Activated T-helper 2 cell treated with anti-CD3 and anti-CD28 coated beads, Interferon-gamma antibody, Interleukin-2, Interleukin-4, amounts not matched to agents 10 μg/mL and 5 μg/mL and 100 μg/mL, durations not matched to agents 14 hours and 24 hours and 36 hours (primary cell): Measurements from ENCODE around the gene DMRTA1. TPM values are rescaled to one million over a fixed set of nuclear protein-coding genes. Genes with fewer than 3 reads are reported as not detected.

Source experiments
- DNase-seq: peaks from one replicate; pipeline ENCODE4 v3.0.0; 2021; ENCODE audit warnings: low spot score
- H3K27ac Mint-ChIP-seq: one replicate; pipeline ENCODE4 v1.8.0; 2021; ENCODE audit warnings: mixed read lengths
- H3K27me3 Mint-ChIP-seq: one replicate; pipeline ENCODE4 v1.8.0; 2021; ENCODE audit warnings: low read depth, mixed read lengths
- H3K36me3 Mint-ChIP-seq: one replicate; pipeline ENCODE4 v1.8.0; 2021; ENCODE audit warnings: low read depth, mixed read lengths
- H3K4me1 Mint-ChIP-seq: one replicate; pipeline ENCODE4 v1.8.0; 2021; ENCODE audit warnings: low read depth, mixed read lengths
- H3K4me3 Mint-ChIP-seq: one replicate; pipeline ENCODE4 v1.8.0; 2021; ENCODE audit warnings: low read depth, mild to moderate bottlenecking, moderate library complexity, mixed read lengths
- H3K9me3 Mint-ChIP-seq: one replicate; pipeline ENCODE4 v1.8.0; 2021; ENCODE audit warnings: mixed read lengths
- intact Hi-C: fragments of 100-400 bp; cut with micrococcal nuclease; formaldehyde crosslinking; loops from one replicate; pipeline ENCODE4 v1.15.1; 2023
- total RNA-seq: library from RNA; stranded (reverse); gene quantifications from 2 replicates; pipeline ENCODE4 v1.2.3, GENCODE V29; 2022

DMRTA1 gene
- total RNA-seq, 1 donor from 2014 or later = not detected

- Mint-ChIP-seq H3K9me3 (no peaks in the 10 kb centered on the region), H3K36me3 (no peaks in the 10 kb centered on the region), H3K27me3 (peaks cover 15% of the 10 kb centered on the region), H3K27ac (no peak overlapping the region), H3K4me1 (no peaks in the 10 kb centered on the region), H3K4me3 (no peak overlapping the region)
- intact Hi-C loops = no loop called here
- DNase-seq = no peak
These were observed 5.8 kb upstream of the DMRTA1 start for GRCh38 chr9:22440841-22441240.

GRCh38 chr9:22446950-22447617, 460 bp downstream of the DMRTA1 start:
- DNase-seq = no peak

GRCh38 chr9:22447618-22448305, 1.1 kb downstream of the DMRTA1 start:
- Mint-ChIP-seq H3K27ac (no peak overlapping the region), H3K4me3 (no peak overlapping the region)

More at GRCh38 chr9:22446950-22447617, 460 bp downstream of the DMRTA1 start:
- H3K4me3 Mint-ChIP-seq = no peak overlapping the region
- H3K27ac Mint-ChIP-seq = no peak overlapping the region
- H3K36me3 Mint-ChIP-seq = no peaks in the 10 kb centered on the region
- H3K9me3 Mint-ChIP-seq = no peaks in the 10 kb centered on the region
- intact Hi-C loops = loop anchor here (5.0 kb wide), 1 partner anchor 480 kb away; no protein-coding TSS in a partner anchor
- peaks cover 46% of the 10 kb centered on the region for H3K27me3 Mint-ChIP-seq
- peaks cover 8% of the 10 kb centered on the region for H3K4me1 Mint-ChIP-seq

GRCh38 chr9:22449719-22450118, 3.1 kb downstream of the DMRTA1 start:
- DNase-seq = no peak
- Mint-ChIP-seq H3K27ac (no peak overlapping the region), H3K27me3 (peaks cover 42% of the 10 kb centered on the region), H3K4me3 (no peak overlapping the region), H3K9me3 (no peaks in the 10 kb centered on the region), H3K36me3 (no peaks in the 10 kb centered on the region), H3K4me1 (peaks cover 8% of the 10 kb centered on the region)
- intact Hi-C loops = loop anchor here (5.0 kb wide), 1 partner anchor 482 kb away; no protein-coding TSS in a partner anchor

More at GRCh38 chr9:22447618-22448305, 1.1 kb downstream of the DMRTA1 start:
- Mint-ChIP-seq H3K36me3 (no peaks in the 10 kb centered on the region), H3K4me1 (peaks cover 8% of the 10 kb centered on the region), H3K27me3 (peaks cover 48% of the 10 kb centered on the region), H3K9me3 (no peaks in the 10 kb centered on the region)
- intact Hi-C loops = loop anchor here (5.0 kb wide), 1 partner anchor 480 kb away; no protein-coding TSS in a partner anchor
- DNase-seq = no peak

GRCh38 chr9:22452415-22453010, 5.9 kb downstream of the DMRTA1 start:
- peaks cover 4% of the 10 kb centered on the region for H3K4me1 Mint-ChIP-seq
- no peak overlapping the region for H3K27ac Mint-ChIP-seq
- H3K27me3 Mint-ChIP-seq = peaks cover 28% of the 10 kb centered on the region
- no peak overlapping the region for H3K4me3 Mint-ChIP-seq
- intact Hi-C loops = loop anchor here (1.0 kb wide), 1 partner anchor 639 kb away; no protein-coding TSS in a partner anchor
- no peak for DNase-seq
- H3K9me3 Mint-ChIP-seq = no peaks in the 10 kb centered on the region
- no peaks in the 10 kb centered on the region for H3K36me3 Mint-ChIP-seq

GRCh38 chr9:22454016-22454415, 7.4 kb downstream of the DMRTA1 start:
- H3K27me3 Mint-ChIP-seq = peaks cover 15% of the 10 kb centered on the region
- no peaks in the 10 kb centered on the region for H3K9me3 Mint-ChIP-seq
- no peak overlapping the region for H3K27ac Mint-ChIP-seq
- H3K36me3 Mint-ChIP-seq = no peaks in the 10 kb centered on the region
- intact Hi-C loops = loop anchor here (1.0 kb wide), 1 partner anchor 210 kb away; no protein-coding TSS in a partner anchor
- H3K4me3 Mint-ChIP-seq = no peak overlapping the region
- no peaks in the 10 kb centered on the region for H3K4me1 Mint-ChIP-seq
- no peak for DNase-seq

- H3K36me3 Mint-ChIP-seq = no peaks in the 10 kb centered on the region
- H3K27ac Mint-ChIP-seq = no peak overlapping the region
- intact Hi-C loops = no loop called here
- no peak overlapping the region for H3K4me3 Mint-ChIP-seq
- H3K9me3 Mint-ChIP-seq = no peaks in the 10 kb centered on the region
- peaks cover 11% of the 10 kb centered on the region for H3K27me3 Mint-ChIP-seq
- H3K4me1 Mint-ChIP-seq = no peaks in the 10 kb centered on the region
- no peak for DNase-seq
These were observed 8.6 kb downstream of the DMRTA1 start for GRCh38 chr9:22455181-22455580.

- no peaks in the 10 kb centered on the region for H3K36me3 Mint-ChIP-seq
- H3K27ac Mint-ChIP-seq = no peak overlapping the region
- intact Hi-C loops = no loop called here
- H3K4me3 Mint-ChIP-seq = no peak overlapping the region
- peaks cover 5% of the 10 kb centered on the region for H3K27me3 Mint-ChIP-seq
- H3K4me1 Mint-ChIP-seq = no peaks in the 10 kb centered on the region
- H3K9me3 Mint-ChIP-seq = no peaks in the 10 kb centered on the region
- no peak for DNase-seq
These were observed 10.8 kb downstream of the DMRTA1 start for GRCh38 chr9:22457448-22457847.

GRCh38 chr9:22463205-22463604, 16.6 kb downstream of the DMRTA1 start:
- Mint-ChIP-seq H3K4me3 (no peak overlapping the region), H3K4me1 (no peaks in the 10 kb centered on the region), H3K27ac (no peak overlapping the region), H3K36me3 (no peaks in the 10 kb centered on the region), H3K27me3 (peaks cover 2% of the 10 kb centered on the region), H3K9me3 (no peaks in the 10 kb centered on the region)
- DNase-seq = no peak
- intact Hi-C loops = no loop called here

- no peaks in the 10 kb centered on the region for H3K27me3 Mint-ChIP-seq
- H3K27ac Mint-ChIP-seq = no peak overlapping the region
- no peaks in the 10 kb centered on the region for H3K36me3 Mint-ChIP-seq
- H3K4me3 Mint-ChIP-seq = no peak overlapping the region
- no peaks in the 10 kb centered on the region for H3K9me3 Mint-ChIP-seq
- intact Hi-C loops = no loop called here
- no peaks in the 10 kb centered on the region for H3K4me1 Mint-ChIP-seq
- no peak for DNase-seq
These were observed 23.4 kb downstream of the DMRTA1 start for GRCh38 chr9:22469928-22470544.

- Mint-ChIP-seq H3K27ac (no peak overlapping the region), H3K4me3 (no peak overlapping the region), H3K4me1 (no peaks in the 10 kb centered on the region)
These were observed 34.9 kb downstream of the DMRTA1 start for GRCh38 chr9:22481566-22481965.

GRCh38 chr9:22483528-22484070, 37.0 kb downstream of the DMRTA1 start:
- intact Hi-C loops = no loop called here
- DNase-seq = no peak
- Mint-ChIP-seq H3K4me3 (no peak overlapping the region), H3K27me3 (no peaks in the 10 kb centered on the region), H3K4me1 (no peaks in the 10 kb centered on the region), H3K27ac (no peak overlapping the region), H3K36me3 (no peaks in the 10 kb centered on the region), H3K9me3 (peaks cover 3% of the 10 kb centered on the region)

More at GRCh38 chr9:22481566-22481965, 34.9 kb downstream of the DMRTA1 start:
- no peaks in the 10 kb centered on the region for H3K9me3 Mint-ChIP-seq
- intact Hi-C loops = no loop called here
- no peak for DNase-seq
- no peaks in the 10 kb centered on the region for H3K36me3 Mint-ChIP-seq
- no peaks in the 10 kb centered on the region for H3K27me3 Mint-ChIP-seq
